WERI-Rb-1 (cell line): ENCODE data around the gene TRIB2.

ENCODE experiments used
- DNase-seq: peaks from one replicate; pipeline ENCODE4 v3.0.0-alpha.2; 2020
- H3K27ac ChIP-seq: fragments of 250-450 bp; sonication (Bioruptor Pico); 2 replicates; pipeline ENCODE4 v1.5.1; 2020; ENCODE audit warnings: mild to moderate bottlenecking, moderate library complexity
- H3K27me3 ChIP-seq: fragments of 250-450 bp; sonication (Bioruptor Pico); 2 replicates; pipeline ENCODE4 v1.5.1; 2021; ENCODE audit warnings: mild to moderate bottlenecking, low read depth, moderate library complexity; ENCODE audit not compliant: insufficient read depth, severe bottlenecking
- H3K36me3 ChIP-seq: fragments of 250-450 bp; sonication (Bioruptor Pico); 2 replicates; pipeline ENCODE4 v1.5.1; 2020; ENCODE audit warnings: mild to moderate bottlenecking, moderate library complexity
- H3K4me3 ChIP-seq: 2 replicates; pipeline ENCODE4 v1.5.1; 2011; ENCODE audit warnings: low read depth, mild to moderate bottlenecking, control low read depth, low read length
- H3K9me3 ChIP-seq: fragments of 250-450 bp; sonication (Bioruptor Pico); 2 replicates; pipeline ENCODE4 v1.5.1; 2021; ENCODE audit warnings: mild to moderate bottlenecking, moderate library complexity; ENCODE audit not compliant: severe bottlenecking
- TF ChIP-seq, protein P1 (sequence below): IDR thresholded peaks from 2 replicates; pipeline ENCODE4 v1.5.1; 2011; ENCODE audit warnings: low read depth, mild to moderate bottlenecking, control low read depth, inconsistent platforms, low read length

TRIB2 gene

DNA sequence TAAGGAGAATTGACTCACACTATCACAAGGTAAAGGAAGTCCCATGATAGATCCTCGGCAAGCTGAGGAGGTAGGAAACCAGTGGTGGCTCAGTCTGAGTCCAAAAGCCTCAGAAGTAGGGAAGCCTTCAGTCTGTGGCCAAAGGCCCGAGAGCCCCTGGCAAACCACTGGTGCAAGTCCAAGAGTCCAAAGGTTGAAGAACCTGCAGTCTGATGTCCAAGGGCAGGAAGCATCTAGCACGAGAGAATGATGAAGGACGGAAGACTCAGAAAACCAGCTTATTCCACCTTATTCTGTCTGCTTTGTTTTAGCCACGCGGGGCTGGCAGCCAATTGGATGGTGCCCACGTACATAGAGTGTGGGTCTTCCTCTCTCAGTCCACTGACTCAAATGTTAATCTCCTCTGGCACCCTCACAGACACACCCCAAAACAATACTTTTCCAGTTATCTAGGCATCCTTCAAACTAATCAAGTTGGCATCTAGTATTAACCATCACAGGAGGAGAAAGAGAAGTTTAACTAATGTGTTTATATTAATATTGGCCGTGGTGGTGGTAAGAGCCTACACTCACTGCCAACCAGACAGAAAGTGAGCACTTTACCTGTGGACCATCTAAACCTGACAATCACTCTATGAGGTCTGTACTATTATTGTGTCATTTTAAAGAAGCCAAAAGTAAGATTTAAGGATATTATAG lies 8.1 kb upstream of the TRIB2 start:
- Histone ChIP-seq H3K27me3 (no peaks in the 10 kb centered on the region), H3K27ac (no peak overlapping the region)

DNA sequence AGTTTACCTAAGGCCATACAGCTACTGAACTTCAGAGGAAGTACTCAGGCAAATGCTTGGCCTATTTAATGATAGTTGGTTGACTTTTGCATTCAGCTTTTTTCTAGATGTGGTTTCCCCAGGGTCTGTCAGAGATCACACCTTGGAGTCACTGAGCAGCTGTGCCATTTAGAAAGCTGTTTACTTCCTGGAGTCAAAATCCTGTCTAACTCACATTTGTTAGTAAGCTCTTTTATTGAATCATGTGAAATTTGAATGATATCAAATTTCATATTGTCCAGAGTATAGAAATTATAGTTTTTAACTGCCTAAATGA lies 7.6 kb upstream of the TRIB2 start:
- H3K9me3 ChIP-seq = no peaks in the 10 kb centered on the region
- no peak overlapping the region for H3K27ac ChIP-seq
- TF ChIP-seq, protein P1, sequence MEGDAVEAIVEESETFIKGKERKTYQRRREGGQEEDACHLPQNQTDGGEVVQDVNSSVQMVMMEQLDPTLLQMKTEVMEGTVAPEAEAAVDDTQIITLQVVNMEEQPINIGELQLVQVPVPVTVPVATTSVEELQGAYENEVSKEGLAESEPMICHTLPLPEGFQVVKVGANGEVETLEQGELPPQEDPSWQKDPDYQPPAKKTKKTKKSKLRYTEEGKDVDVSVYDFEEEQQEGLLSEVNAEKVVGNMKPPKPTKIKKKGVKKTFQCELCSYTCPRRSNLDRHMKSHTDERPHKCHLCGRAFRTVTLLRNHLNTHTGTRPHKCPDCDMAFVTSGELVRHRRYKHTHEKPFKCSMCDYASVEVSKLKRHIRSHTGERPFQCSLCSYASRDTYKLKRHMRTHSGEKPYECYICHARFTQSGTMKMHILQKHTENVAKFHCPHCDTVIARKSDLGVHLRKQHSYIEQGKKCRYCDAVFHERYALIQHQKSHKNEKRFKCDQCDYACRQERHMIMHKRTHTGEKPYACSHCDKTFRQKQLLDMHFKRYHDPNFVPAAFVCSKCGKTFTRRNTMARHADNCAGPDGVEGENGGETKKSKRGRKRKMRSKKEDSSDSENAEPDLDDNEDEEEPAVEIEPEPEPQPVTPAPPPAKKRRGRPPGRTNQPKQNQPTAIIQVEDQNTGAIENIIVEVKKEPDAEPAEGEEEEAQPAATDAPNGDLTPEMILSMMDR = no peak
- no peaks in the 10 kb centered on the region for H3K27me3 ChIP-seq
- no peak for DNase-seq
- no peak overlapping the region for H3K4me3 ChIP-seq
- H3K36me3 ChIP-seq = no peaks in the 10 kb centered on the region

More for the DNA sequence above, 8.1 kb upstream of the TRIB2 start:
- H3K9me3 ChIP-seq = no peaks in the 10 kb centered on the region
- no peak for DNase-seq
- no peak overlapping the region for H3K4me3 ChIP-seq
- no peaks in the 10 kb centered on the region for H3K36me3 ChIP-seq
- TF ChIP-seq, protein P1 = no peak

DNA sequence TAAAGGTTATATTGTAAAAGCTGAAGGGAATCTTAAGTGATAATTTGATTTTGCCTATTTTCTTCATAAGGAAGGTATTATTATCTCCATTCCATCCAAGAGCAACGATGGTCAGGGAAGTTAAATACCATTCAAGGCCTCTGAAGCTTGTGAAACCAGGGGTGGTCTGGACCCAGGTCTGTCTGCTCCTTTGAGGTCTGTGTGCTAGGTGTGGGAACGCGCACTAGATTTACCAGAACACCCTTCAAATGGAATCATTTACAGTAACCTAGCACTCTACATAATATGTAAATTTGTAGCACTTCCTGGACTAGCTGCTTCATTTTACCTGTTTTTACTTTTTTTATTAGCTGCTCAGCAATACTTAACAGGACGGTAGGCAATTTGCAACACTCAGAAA lies 6.4 kb upstream of the TRIB2 start:
- no peaks in the 10 kb centered on the region for H3K36me3 ChIP-seq
- H3K27me3 ChIP-seq = no peaks in the 10 kb centered on the region
- no peaks in the 10 kb centered on the region for H3K9me3 ChIP-seq
- H3K4me3 ChIP-seq = no peak overlapping the region
- H3K27ac ChIP-seq = no peak overlapping the region
- TF ChIP-seq, protein P1 = no peak
- DNase-seq = no peak

DNA sequence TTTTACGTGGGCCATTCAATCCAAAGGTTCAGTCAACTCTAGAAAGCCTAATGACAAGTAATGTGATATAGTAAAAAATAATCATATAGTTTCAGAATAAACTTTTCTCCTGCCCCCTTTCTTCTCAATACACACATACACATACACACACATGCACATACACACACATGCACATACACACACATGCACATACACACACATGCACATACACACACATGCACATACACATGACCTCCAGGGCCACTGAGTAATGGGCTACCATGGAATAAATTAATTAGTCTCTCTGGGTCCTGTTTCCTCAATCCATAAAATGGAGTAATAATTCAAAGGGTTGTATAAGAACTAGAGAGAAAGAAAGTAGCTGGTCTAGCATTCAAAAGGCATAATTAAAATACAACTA lies 5.4 kb upstream of the TRIB2 start:
- Histone ChIP-seq H3K27ac (no peak overlapping the region), H3K36me3 (no peaks in the 10 kb centered on the region), H3K27me3 (no peaks in the 10 kb centered on the region), H3K9me3 (no peaks in the 10 kb centered on the region), H3K4me3 (no peak overlapping the region)
- TF ChIP-seq, protein P1 = no peak
- no peak for DNase-seq

DNA sequence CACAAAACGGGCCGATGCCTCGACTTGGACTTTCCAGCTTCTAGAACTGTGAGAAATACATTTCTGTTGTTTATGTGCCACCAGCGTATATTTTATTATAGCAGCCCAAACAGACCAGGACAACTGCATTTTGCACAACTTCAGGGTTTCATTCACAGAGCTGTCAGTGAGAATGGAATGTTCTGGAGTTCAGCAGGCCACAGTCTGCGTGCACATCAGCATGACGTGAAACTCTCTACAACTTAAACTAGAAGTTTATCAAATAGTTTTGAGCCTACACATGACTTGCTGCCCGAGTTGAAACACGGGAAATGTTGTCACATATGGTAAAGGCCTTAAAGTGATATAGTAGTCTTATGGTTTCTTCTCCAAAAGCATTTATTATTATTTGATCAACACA lies 3.9 kb upstream of the TRIB2 start:
- H3K9me3 ChIP-seq = no peaks in the 10 kb centered on the region
- TF ChIP-seq, protein P1 = no peak
- H3K4me3 ChIP-seq = no peak overlapping the region
- H3K27me3 ChIP-seq = peaks cover 3% of the 10 kb centered on the region
- DNase-seq = no peak
- H3K27ac ChIP-seq = no peak overlapping the region
- no peaks in the 10 kb centered on the region for H3K36me3 ChIP-seq
